ENCODE results near the gene HLA-DOB.

Gene HLA-DOB

GRCh38 chr6:32816746-32817204, at the start of gene HLA-DOB:
TSS of gene HLA-DOB (minus strand) at chr6:32817002. CDS start at chr6:32816951, 51 bp downstream.
- no peak for DNase-seq (ENCODE audit: low read depth in 2 of 2)

- DNase-seq (ENCODE audit: low read depth in 2 of 2) = no peak
Observed at GRCh38 chr6:32865724-32866443, 49.1 kb upstream of the HLA-DOB start.

GRCh38 chr6:32862725-32863124, 45.9 kb upstream of the HLA-DOB start:
- no peak for DNase-seq (ENCODE audit: low read depth in 2 of 2)

- DNase-seq (ENCODE audit: low read depth in 2 of 2) = no peak
Observed at GRCh38 chr6:32860674-32861073, 43.9 kb upstream of the HLA-DOB start.

GRCh38 chr6:32858194-32858593, 41.4 kb upstream of the HLA-DOB start:
- no peak for DNase-seq (ENCODE audit: low read depth in 2 of 2)

GRCh38 chr6:32857156-32857891, 40.5 kb upstream of the HLA-DOB start:
- DNase-seq (ENCODE audit: low read depth in 2 of 2) = no peak

GRCh38 chr6:32855467-32856174, 38.8 kb upstream of the HLA-DOB start:
- no peak for DNase-seq (ENCODE audit: low read depth in 2 of 2)

GRCh38 chr6:32854376-32855178, 37.8 kb upstream of the HLA-DOB start:
- DNase-seq (ENCODE audit: low read depth in 2 of 2) = peak in 1 of 2 experiments; percentile 48

- peak; percentile 91 to 96 for DNase-seq (ENCODE audit: low read depth in 2 of 2)
Observed at GRCh38 chr6:32853541-32854375, 37.0 kb upstream of the HLA-DOB start, which contains the start of the genes PSMB9 and TAP1. TSS of gene PSMB9 (plus strand) at chr6:32854192. CDS start at chr6:32854230, 38 bp downstream. TSS of gene TAP1 (minus strand) at chr6:32853704. CDS start at chr6:32853636, 68 bp downstream.

- DNase-seq (ENCODE audit: low read depth in 2 of 2) = no peak
Observed at GRCh38 chr6:32852844-32853540, 36.2 kb upstream of the HLA-DOB start.

- DNase-seq (ENCODE audit: low read depth in 2 of 2) = no peak
Observed at GRCh38 chr6:32852018-32852843, 35.4 kb upstream of the HLA-DOB start.

- no peak for DNase-seq (ENCODE audit: low read depth in 2 of 2)
Observed at GRCh38 chr6:32851025-32851424, 34.2 kb upstream of the HLA-DOB start.

GRCh38 chr6:32849126-32849525, 32.3 kb upstream of the HLA-DOB start:
- DNase-seq (ENCODE audit: low read depth in 2 of 2) = no peak

GRCh38 chr6:32847795-32848194, 31.0 kb upstream of the HLA-DOB start:
- no peak for DNase-seq (ENCODE audit: low read depth in 2 of 2)

- DNase-seq (ENCODE audit: low read depth in 2 of 2) = no peak
Observed at GRCh38 chr6:32847004-32847403, 30.2 kb upstream of the HLA-DOB start.

GRCh38 chr6:32845384-32845884, 28.6 kb upstream of the HLA-DOB start:
- DNase-seq (ENCODE audit: low read depth in 2 of 2) = peak in 1 of 2 experiments; percentile 35

GRCh38 chr6:32844839-32845383, 28.1 kb upstream of the HLA-DOB start:
- DNase-seq (ENCODE audit: low read depth in 2 of 2) = no peak

All from stimulated activated CD4-positive, alpha-beta T cell treated with anti-CD3 and anti-CD28 coated beads, Interleukin-12 subunit alpha, Interleukin-12 subunit beta, amount 100 ng/mL, for 24 hours (primary cell).